LNCaP clone FGC (cell line): Measurements from ENCODE around the gene RPGRIP1L.

Source experiments
- DNase-seq: peaks from one replicate; pipeline ENCODE4 v3.0.0-alpha.2; 2011; ENCODE audit warnings: low read depth
- H3K4me3 ChIP-seq: 2 replicates; pipeline ENCODE4 v1.5.1; 2011; ENCODE audit warnings: mild to moderate bottlenecking, low read depth, low read length, control low read depth
- CTCF ChIP-seq: IDR thresholded peaks from 2 replicates; pipeline ENCODE4 v1.5.1; 2012; ENCODE audit warnings: mild to moderate bottlenecking; ENCODE audit not compliant: control insufficient read depth, insufficient read depth; ENCODE audit errors: extremely low read depth

Gene RPGRIP1L

DNA sequence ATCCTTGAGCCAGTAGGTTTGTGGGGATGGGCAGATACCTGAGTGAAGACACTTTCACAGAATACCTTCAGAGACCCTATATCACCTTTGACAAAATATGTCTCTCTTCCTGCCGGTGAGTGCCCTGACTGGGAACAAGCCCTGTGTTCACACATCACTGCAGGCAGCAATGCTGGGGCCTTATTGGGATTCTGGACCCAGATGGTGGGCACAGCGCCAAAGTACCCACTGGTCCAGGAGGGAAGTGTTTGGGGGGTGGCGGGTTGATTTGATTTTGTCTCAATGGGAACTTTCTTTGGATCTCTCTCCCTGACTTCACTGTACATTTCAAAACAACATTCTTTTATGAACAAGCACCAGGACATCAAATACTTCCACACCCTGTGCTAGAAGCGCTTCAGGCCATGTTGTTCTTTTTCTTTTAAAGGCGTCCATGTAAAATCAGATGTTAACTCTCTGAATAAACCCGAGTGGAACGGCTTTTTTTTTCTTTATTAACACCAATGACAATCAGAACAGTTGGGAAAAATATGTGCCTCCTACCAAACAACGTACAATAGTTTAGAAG lies 138.3 kb downstream of the RPGRIP1L start:
- no peak for DNase-seq
- H3K4me3 ChIP-seq, result no peak overlapping the region
- TF ChIP-seq CTCF, result no peak

DNA sequence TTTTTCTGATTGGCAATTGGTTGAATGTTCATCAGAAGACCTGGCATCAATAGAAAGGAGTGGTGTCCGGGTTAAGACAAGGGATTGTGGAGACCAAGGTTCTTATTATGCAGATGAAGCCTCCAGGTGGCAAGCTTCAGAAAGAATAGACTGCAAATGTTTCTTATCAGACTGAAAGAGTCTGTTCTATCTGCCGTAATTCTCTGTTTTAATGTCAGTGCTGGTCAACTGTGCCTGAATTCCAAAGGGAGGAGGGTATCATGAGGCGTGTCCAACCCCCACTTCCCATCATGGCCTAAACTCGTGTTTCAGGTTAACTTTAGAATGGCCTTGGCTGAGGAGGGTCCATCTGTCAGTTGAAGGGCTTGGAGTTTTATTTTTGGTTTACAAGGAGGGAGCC lies 140.2 kb downstream of the RPGRIP1L start:
- no peak for DNase-seq
- no peak for TF ChIP-seq CTCF

GRCh38 chr16:53561101-53561888 lies 142.4 kb downstream of the RPGRIP1L start:
- DNase-seq, result no peak
- TF ChIP-seq CTCF, result no peak
- no peak overlapping the region for H3K4me3 ChIP-seq

More for the DNA sequence above, 140.2 kb downstream of the RPGRIP1L start:
- no peak overlapping the region for H3K4me3 ChIP-seq

- TF ChIP-seq CTCF, result no peak
- DNase-seq, result no peak
- no peak overlapping the region for H3K4me3 ChIP-seq
These were observed 144.2 kb downstream of the RPGRIP1L start for GRCh38 chr16:53559270-53559951.

DNA sequence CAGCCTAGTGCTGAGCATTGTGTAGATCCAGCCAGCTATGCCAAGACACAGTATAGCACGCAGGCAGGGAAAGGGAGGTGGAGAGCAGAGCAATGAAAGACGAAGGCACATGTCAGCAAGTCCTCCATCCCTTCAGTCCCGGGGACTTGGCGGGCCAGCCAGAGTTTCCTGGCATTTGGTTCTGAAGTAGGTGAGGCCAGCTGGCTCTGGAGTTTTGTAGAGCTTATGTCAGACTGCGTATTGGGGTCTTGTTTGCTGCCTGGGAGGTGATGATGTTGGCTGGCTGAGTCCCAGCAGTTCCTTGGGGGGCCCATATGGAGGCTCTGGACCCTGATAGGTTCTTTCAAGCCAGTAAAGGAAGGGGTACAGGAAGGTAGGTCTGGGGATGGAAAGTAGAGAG lies 144.9 kb downstream of the RPGRIP1L start:
- H3K4me3 ChIP-seq, result no peak overlapping the region
- no peak for DNase-seq
- no peak for TF ChIP-seq CTCF

- no peak for DNase-seq
- TF ChIP-seq CTCF, result no peak
These were observed 147.1 kb downstream of the RPGRIP1L start for GRCh38 chr16:53556521-53556920.

More at GRCh38 chr16:53556521-53556920, 147.1 kb downstream of the RPGRIP1L start:
- H3K4me3 ChIP-seq, result no peak overlapping the region
